AG09319 (cell line): Measurements from ENCODE around the gene REEP1.

ENCODE experiments used
- DNase-seq: peaks from one replicate; pipeline ENCODE4 v3.0.0-alpha.2; 2010; ENCODE audit warnings: low read depth; ENCODE audit errors: extremely low read depth
- CTCF ChIP-seq: IDR thresholded peaks from 2 replicates; pipeline ENCODE4 v1.5.1; 2011; ENCODE audit warnings: low read depth, mild to moderate bottlenecking, inconsistent platforms, low read length, moderate library complexity

The REEP1 gene

DNA sequence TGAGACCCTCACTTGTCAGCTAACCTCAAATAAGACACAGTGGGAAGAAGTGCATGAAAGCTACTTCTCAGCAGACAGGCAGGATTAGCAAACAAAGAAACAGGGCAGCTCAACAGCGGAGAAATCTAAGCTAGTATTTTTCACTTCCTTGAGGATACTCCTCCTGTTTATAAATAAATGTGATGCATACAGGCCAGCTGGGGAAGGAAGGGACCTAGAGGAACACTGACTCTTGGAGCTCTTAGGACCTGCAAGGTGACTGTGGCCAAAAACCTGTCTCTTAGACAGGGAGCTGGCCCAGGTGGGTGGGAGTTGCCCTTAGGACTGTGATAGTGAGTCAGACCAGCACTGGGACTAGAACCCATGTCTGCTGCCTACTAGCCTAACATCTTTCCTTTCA lies 4.8 kb downstream of the REEP1 start:
- DNase-seq: no peak
- TF ChIP-seq CTCF: no peak

- no peak for TF ChIP-seq CTCF
- no peak for DNase-seq
Measured at GRCh38 chr2:86331384-86331783, 6.0 kb downstream of the REEP1 start.

DNA sequence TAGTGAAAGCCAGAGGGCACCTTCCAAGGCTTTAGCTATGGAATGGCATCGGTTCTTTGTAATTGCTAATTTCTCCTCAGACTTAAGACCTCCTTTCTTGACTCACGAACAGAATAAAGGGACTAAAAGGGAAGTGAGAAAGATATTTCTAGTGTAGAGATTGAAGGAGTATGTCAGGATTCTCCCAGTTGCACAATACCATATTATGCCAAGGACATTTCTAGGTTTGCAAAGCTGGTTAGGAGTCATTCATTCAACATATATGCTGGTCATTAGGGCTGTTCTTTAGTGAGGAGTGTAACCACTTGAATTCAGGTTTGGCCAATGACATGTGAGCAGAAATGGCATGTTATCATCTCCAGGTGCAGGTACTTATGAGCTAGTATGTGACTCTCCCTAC lies 7.4 kb downstream of the REEP1 start:
- no peak for DNase-seq
- TF ChIP-seq CTCF: no peak

DNA sequence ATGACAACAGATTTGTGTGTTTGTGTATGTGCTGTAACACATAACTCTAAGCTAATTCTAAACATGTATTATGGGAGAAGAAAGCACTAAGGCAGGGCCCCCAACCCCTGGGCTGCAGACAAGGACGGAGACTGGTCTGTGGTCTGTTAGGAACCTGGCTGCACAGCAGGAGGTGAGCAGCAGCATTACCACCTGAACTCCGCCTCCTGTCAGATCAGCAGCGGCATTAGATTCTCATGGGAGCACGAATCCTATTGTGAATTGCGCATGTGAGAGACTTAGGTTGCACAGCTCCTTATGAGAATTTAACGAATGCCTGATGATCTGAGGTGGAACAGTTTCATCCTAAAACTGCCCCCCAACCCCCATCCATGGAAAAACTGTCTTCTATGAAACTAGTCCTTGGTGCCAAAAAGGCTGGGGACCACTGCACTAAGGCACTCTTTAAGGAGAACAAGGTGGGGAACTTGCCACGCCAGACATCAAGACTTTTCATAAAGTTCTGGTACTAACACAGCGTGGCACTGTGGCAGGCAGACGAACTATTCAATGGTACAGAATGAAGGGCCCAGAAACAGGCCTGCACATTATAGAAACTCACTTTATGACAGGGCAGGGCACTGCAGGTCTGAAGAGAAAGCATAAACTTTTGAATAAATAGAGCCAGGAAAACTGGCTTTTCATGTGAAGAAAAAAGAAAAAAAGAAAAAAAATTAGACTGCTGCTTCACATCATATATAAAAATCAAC lies 14.0 kb downstream of the REEP1 start:
- TF ChIP-seq CTCF: no peak
- no peak for DNase-seq

DNA sequence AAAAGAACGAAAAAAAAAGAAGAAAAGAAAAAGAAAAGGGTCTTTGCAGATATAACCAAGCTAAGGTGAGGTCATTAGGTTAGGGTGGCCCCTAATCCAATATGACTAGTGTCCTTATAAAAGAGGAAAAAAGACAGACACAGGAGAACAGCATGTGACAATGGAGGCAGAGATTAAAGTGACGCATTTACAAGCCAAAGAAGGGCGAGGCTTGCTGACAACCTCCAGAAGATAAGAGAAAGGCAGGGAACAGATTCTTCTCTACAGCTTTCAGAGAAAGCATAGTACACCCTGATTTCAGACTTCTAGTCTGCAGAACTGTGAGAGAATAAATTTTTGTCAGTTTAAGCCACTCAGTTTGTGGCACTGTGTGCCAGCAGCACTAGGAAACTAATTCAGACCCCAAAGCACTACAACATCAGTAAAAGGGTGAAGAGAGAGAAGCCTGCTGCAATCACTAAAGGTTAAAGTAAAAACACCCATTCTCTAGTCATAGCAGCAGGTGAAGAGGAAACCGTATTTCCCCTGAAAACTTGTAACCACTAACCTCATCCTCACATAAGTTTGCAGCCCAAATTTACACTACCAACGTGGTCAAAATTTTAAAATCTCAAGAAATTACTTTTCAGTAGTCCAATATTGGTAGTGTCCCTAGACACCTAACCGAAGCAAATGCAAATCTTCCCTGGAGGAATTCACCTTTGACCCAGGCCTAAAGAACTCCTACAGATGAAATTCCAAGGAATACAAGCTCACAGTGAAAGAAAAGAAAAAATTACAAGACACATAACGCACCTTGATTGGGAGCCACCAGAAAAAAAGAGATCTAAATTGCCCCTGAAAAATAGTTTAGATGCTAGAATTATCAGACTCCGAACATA lies 17.5 kb downstream of the REEP1 start:
- TF ChIP-seq CTCF: no peak
- no peak for DNase-seq

GRCh38 chr2:86315084-86315483 lies 22.3 kb downstream of the REEP1 start:
- TF ChIP-seq CTCF: no peak

GRCh38 chr2:86314125-86314524 lies 23.3 kb downstream of the REEP1 start:
- no peak for DNase-seq
- no peak for TF ChIP-seq CTCF

More at GRCh38 chr2:86315084-86315483, 22.3 kb downstream of the REEP1 start:
- no peak for DNase-seq
